ENCODE results near the gene KLRC2. TPM values are rescaled to one million over a fixed set of nuclear protein-coding genes. Genes with fewer than 3 reads are reported as not detected.

The KLRC2 gene
- total and polyA plus RNA-seq, 2 of the 4 experiments (the other 2 are of a cell fraction): not detected

DNA sequence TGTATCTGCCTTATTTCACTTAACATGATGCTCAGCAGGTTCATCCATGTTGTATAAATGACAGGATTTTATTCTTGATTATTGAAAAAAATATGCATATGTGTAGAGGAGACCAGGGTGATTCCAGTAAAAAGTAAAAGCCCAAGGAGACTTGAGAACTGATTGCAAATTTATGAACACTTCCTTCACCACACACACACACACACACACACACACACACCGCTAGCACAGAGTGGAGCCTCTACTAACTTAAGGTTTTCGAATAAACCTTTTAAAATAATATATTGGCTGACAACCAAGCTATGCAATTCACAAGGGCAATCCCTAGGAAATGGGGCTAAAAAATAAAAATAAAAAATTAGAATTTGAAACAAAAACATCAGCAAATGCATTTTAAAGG is 37.6 kb downstream of the KLRC2 start:
- in situ Hi-C loops (cut with MboI; ENCODE audit: low sequenced_read_pairs): no loop called here

More for the DNA sequence above, 37.6 kb downstream of the KLRC2 start:
- no peak overlapping the region for H3K23ac ChIP-seq (ENCODE audit: low read depth, low read length)
- no CpG with 5 or more reads among the region's 2 CpGs for WGBS, 2 experiments (ENCODE audit: extremely low coverage in 2 of 2, insufficient read length in 1 of 2)
- H3K9me3 ChIP-seq (ENCODE audit: control insufficient read depth, insufficient read depth, low read length): no peaks in the 10 kb centered on the region
- no peaks in the 10 kb centered on the region for H3K36me3 ChIP-seq (ENCODE audit: control insufficient read depth, insufficient read depth, low read length)
- no peak overlapping the region for H4K5ac ChIP-seq (ENCODE audit: low read depth, low read length)
- no peak overlapping the region for H3K18ac ChIP-seq (ENCODE audit: low read depth, low read length)
- H4K91ac ChIP-seq (ENCODE audit: insufficient read depth, low read depth, low read length): no peak overlapping the region
- no peak overlapping the region for H2BK5ac ChIP-seq (ENCODE audit: low read depth, low read length, poor library complexity, severe bottlenecking)
- H3K56ac ChIP-seq (ENCODE audit: extremely low read depth, insufficient read depth, low read length): no peak overlapping the region
- dilution Hi-C loops (cut with HindIII; ENCODE audit: low sequenced_read_pairs, unreplicated experiment) (no loop called here), intact Hi-C loops (cut with micrococcal nuclease) (no loop called here)
- H2BK15ac ChIP-seq (ENCODE audit: low read depth, low read length): no peak overlapping the region
- H3K4me3 ChIP-seq (ENCODE audit: insufficient read depth, low read depth, low read length): no peak overlapping the region
- H3K27ac ChIP-seq (ENCODE audit: insufficient read depth, low read length): no peak overlapping the region
- H3K4me2 ChIP-seq (ENCODE audit: low read depth, low read length): no peak overlapping the region
- H3K4me1 ChIP-seq (ENCODE audit: control insufficient read depth, insufficient read depth, low read length): no peaks in the 10 kb centered on the region
- H2AK5ac ChIP-seq (ENCODE audit: low read depth, low read length): no peak overlapping the region
- H3K27me3 ChIP-seq (ENCODE audit: control insufficient read depth, insufficient read depth, low read length): no peaks in the 10 kb centered on the region; the same call in 1 of the 2 replicates
- H4K8ac ChIP-seq (ENCODE audit: low read depth in 2 of 2, low read length in 2 of 2): no peak overlapping the region
- CTCF ChIA-PET: interaction anchor here (0.7 kb wide), 1 partner anchor 31 kb away, joined by 3 read pairs; no protein-coding TSS in a partner anchor
- H2BK20ac ChIP-seq (ENCODE audit: low read depth, low read length): no peak overlapping the region
- ATAC-seq (ENCODE audit: low read depth) (no peak), DNase-seq (no peak)
- no peaks in the 10 kb centered on the region for H3K9me1 ChIP-seq (ENCODE audit: insufficient read depth, low read length)
- no peak for TF ChIP-seq RCOR1 (IDR thresholded peaks at IDR 0.05; ENCODE audit: insufficient replicate concordance, low read length)
- no peak for TF ChIP-seq MAFK (IDR thresholded peaks at IDR 0.05; ENCODE audit: low read depth, low read length)
- TF ChIP-seq, protein P1, sequence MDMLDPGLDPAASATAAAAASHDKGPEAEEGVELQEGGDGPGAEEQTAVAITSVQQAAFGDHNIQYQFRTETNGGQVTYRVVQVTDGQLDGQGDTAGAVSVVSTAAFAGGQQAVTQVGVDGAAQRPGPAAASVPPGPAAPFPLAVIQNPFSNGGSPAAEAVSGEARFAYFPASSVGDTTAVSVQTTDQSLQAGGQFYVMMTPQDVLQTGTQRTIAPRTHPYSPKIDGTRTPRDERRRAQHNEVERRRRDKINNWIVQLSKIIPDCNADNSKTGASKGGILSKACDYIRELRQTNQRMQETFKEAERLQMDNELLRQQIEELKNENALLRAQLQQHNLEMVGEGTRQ (IDR thresholded peaks at IDR 0.05; ENCODE audit: low read depth, low read length): no peak
- TF ChIP-seq CEBPB (IDR thresholded peaks at IDR 0.05; ENCODE audit: low read depth, low read length): no peak
- no peak for TF ChIP-seq RAD21 (IDR thresholded peaks at IDR 0.05; ENCODE audit: low read length)
- no peak for TF ChIP-seq NFE2L2 (IDR thresholded peaks at IDR 0.05; ENCODE audit: low read depth, low read length)
- no peak for TF ChIP-seq CHD1 (IDR thresholded peaks at IDR 0.05; ENCODE audit: low read depth, low read length)
- H3K79me1 ChIP-seq (ENCODE audit: low read depth in 1 of 2, low read length in 2 of 2): no peaks in the 10 kb centered on the region
- no peaks in the 10 kb centered on the region for H4K20me1 ChIP-seq (ENCODE audit: insufficient read depth, low read length)
- H2AK9ac ChIP-seq (replicated peaks; ENCODE audit: low read depth, low read length, poor library complexity): no peak overlapping the region
- BruUV-seq (replicated peaks): no TSS peak
- H2BK120ac ChIP-seq (ENCODE audit: low read depth, low read length): no peak overlapping the region
- no peak overlapping the region for H3K4ac ChIP-seq (ENCODE audit: low read depth, low read length)
- H3K9ac ChIP-seq (ENCODE audit: low read depth, low read length): no peak overlapping the region
- no peak overlapping the region for H3K14ac ChIP-seq (replicated peaks; ENCODE audit: low read depth, low read length)
- no peak overlapping the region for H2AFZ ChIP-seq (replicated peaks; ENCODE audit: low read length, poor library complexity)
- POLR2A ChIA-PET (ENCODE audit: unreplicated experiment): no interaction called here

Data from IMR-90 (cell line).